ENCODE measurements around the gene TRIM14. TPM values are rescaled to one million over a fixed set of nuclear protein-coding genes. Genes with fewer than 3 reads are reported as not detected.
A peak's percentile ranks its signal among the peaks of the same experiment; 100 is the strongest.

Gene TRIM14
- total RNA-seq, 4 donors from 2014 or later, result 21.0 to 39.2 (median 31.6) TPM

GRCh38 chr9:98056269-98057137 lies 62.5 kb downstream of the TRIM14 start, which contains the start of gene NANS:
NANS (plus strand) TSS chr9:98056732; CDS start chr9:98056809, 77 bp downstream.
- H3K4me3 ChIP-seq, result peak within 1 kb of the TSS; percentile 64 to 96 (median 82)

GRCh38 chr9:98054376-98054951 lies 64.6 kb downstream of the TRIM14 start:
- Histone ChIP-seq H3K27me3 (no peaks in the 10 kb centered on the region), H3K36me3 (no peaks in the 10 kb centered on the region), H3K4me3 (no peak overlapping the region), H3K9me3 (no peaks in the 10 kb centered on the region), H3K4me1 (peaks cover under 1 to 33% (median 7%) of the 10 kb centered on the region in 3 donors), H3K27ac (no peak overlapping the region)
- WGBS, 2 donors, result 100% methylated on average over 7 of the region's 7 CpGs; no CpG with 5 or more reads in 1 of the 2 donors
- TF ChIP-seq CTCF (IDR thresholded peaks at IDR 0.05), result no peak
- TF ChIP-seq POLR2A (IDR thresholded peaks at IDR 0.05), result no peak
- DNase-seq, result no peak
- intact Hi-C loops (cut with DNase I), result no loop called here

More at GRCh38 chr9:98056269-98057137, 62.5 kb downstream of the TRIM14 start, which contains the start of gene NANS:
- TF ChIP-seq POLR2A (IDR thresholded peaks at IDR 0.05) (peak in 3 of 4 donors; percentile 93 to 98 (median 95)), CTCF (IDR thresholded peaks at IDR 0.05) (no peak)
- peak; percentile 71 for DNase-seq
- Histone ChIP-seq H3K4me1 (peaks cover 7 to 39% (median 7%) of the 10 kb centered on the region in 3 donors), H3K9me3 (no peaks in the 10 kb centered on the region), H3K27ac (peak within 1 kb of the TSS; percentile 90 to 99 (median 96)), H3K36me3 (peaks cover 0 to 15% (median under 1%) of the 10 kb centered on the region in 3 donors), H3K27me3 (no peaks in the 10 kb centered on the region)
- 0 to 1% methylated on average over 19 to 20 of the region's 80 CpGs for WGBS, 2 donors
- intact Hi-C loops (cut with DNase I), result no loop called here

GRCh38 chr9:98050351-98050750 lies 68.7 kb downstream of the TRIM14 start:
- H3K9me3 ChIP-seq, result no peaks in the 10 kb centered on the region
- 96 to 100% methylated on average over 4 of the region's 4 CpGs for WGBS, 2 donors

GRCh38 chr9:98049288-98050072 lies 69.5 kb downstream of the TRIM14 start:
- TF ChIP-seq POLR2A (IDR thresholded peaks at IDR 0.05) (no peak), CTCF (IDR thresholded peaks at IDR 0.05) (no peak)
- H3K27ac ChIP-seq, result no peak overlapping the region
- no peaks in the 10 kb centered on the region for H3K27me3 ChIP-seq
- WGBS, 2 donors, result 58 to 75% methylated on average over 1 of the region's 1 CpG
- no peaks in the 10 kb centered on the region for H3K4me1 ChIP-seq
- no peaks in the 10 kb centered on the region for H3K36me3 ChIP-seq
- no peak overlapping the region for H3K4me3 ChIP-seq
- intact Hi-C loops (cut with DNase I), result no loop called here
- no peaks in the 10 kb centered on the region for H3K9me3 ChIP-seq
- DNase-seq, result no peak

More at GRCh38 chr9:98050351-98050750, 68.7 kb downstream of the TRIM14 start:
- intact Hi-C loops (cut with DNase I), result no loop called here
- Histone ChIP-seq H3K4me1 (no peaks in the 10 kb centered on the region), H3K27me3 (no peaks in the 10 kb centered on the region), H3K27ac (no peak overlapping the region), H3K4me3 (no peak overlapping the region), H3K36me3 (no peaks in the 10 kb centered on the region)
- TF ChIP-seq CTCF (IDR thresholded peaks at IDR 0.05) (no peak), POLR2A (IDR thresholded peaks at IDR 0.05) (no peak)
- no peak for DNase-seq

All from esophagus squamous epithelium (tissue), 5 donors.